ENCODE results near the gene CLIC6. TPM values are rescaled to one million over a fixed set of nuclear protein-coding genes. Genes with fewer than 3 reads are reported as not detected.
A peak's percentile ranks its signal among the peaks of the same experiment; 100 is the strongest.

CLIC6 gene
- total RNA-seq, 1 experiment from 2014 or later, result 0.24 TPM

GRCh38 chr21:34688715-34689114, 19.9 kb downstream of the CLIC6 start:
- peaks cover 19% of the 10 kb centered on the region for H3K4me1 Mint-ChIP-seq (ENCODE audit: low read depth, unreplicated experiment)
- TF ChIP-seq, protein P1, sequence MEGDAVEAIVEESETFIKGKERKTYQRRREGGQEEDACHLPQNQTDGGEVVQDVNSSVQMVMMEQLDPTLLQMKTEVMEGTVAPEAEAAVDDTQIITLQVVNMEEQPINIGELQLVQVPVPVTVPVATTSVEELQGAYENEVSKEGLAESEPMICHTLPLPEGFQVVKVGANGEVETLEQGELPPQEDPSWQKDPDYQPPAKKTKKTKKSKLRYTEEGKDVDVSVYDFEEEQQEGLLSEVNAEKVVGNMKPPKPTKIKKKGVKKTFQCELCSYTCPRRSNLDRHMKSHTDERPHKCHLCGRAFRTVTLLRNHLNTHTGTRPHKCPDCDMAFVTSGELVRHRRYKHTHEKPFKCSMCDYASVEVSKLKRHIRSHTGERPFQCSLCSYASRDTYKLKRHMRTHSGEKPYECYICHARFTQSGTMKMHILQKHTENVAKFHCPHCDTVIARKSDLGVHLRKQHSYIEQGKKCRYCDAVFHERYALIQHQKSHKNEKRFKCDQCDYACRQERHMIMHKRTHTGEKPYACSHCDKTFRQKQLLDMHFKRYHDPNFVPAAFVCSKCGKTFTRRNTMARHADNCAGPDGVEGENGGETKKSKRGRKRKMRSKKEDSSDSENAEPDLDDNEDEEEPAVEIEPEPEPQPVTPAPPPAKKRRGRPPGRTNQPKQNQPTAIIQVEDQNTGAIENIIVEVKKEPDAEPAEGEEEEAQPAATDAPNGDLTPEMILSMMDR (IDR thresholded peaks at IDR 0.05; ENCODE audit: unreplicated experiment), result no peak
- BruUV-seq (replicated peaks), result no TSS peak
- H3K9me3 Mint-ChIP-seq (ENCODE audit: low read depth, unreplicated experiment), result no peaks in the 10 kb centered on the region
- H3K4me3 Mint-ChIP-seq (ENCODE audit: low read depth, unreplicated experiment), result no peak overlapping the region
- H3K27me3 Mint-ChIP-seq (ENCODE audit: unreplicated experiment), result no peaks in the 10 kb centered on the region
- no peak for DNase-seq
- no peaks in the 10 kb centered on the region for H3K36me3 Mint-ChIP-seq (ENCODE audit: insufficient read depth, unreplicated experiment)
- CTCF ChIA-PET, result no interaction called here
- no peak overlapping the region for H3K27ac Mint-ChIP-seq (ENCODE audit: unreplicated experiment)
- intact Hi-C loops (cut with micrococcal nuclease; ENCODE audit: unreplicated experiment), result no loop called here

- peak; percentile 56 for DNase-seq
- no TSS peak for BruUV-seq (replicated peaks)
- Mint-ChIP-seq H3K27ac (ENCODE audit: unreplicated experiment) (peak overlapping the region; percentile 39), H3K4me1 (ENCODE audit: low read depth, unreplicated experiment) (peaks cover 19% of the 10 kb centered on the region), H3K9me3 (ENCODE audit: low read depth, unreplicated experiment) (peaks cover 2% of the 10 kb centered on the region), H3K4me3 (ENCODE audit: low read depth, unreplicated experiment) (no peak overlapping the region), H3K27me3 (ENCODE audit: unreplicated experiment) (no peaks in the 10 kb centered on the region), H3K36me3 (ENCODE audit: insufficient read depth, unreplicated experiment) (no peaks in the 10 kb centered on the region)
- TF ChIP-seq, protein P1 (IDR thresholded peaks at IDR 0.05; ENCODE audit: unreplicated experiment), result no peak
- intact Hi-C loops (cut with micrococcal nuclease; ENCODE audit: unreplicated experiment), result loop anchor here (5.0 to 10.0 kb wide), 5 partner anchors 57 to 1337 kb away; no protein-coding TSS in a partner anchor
- CTCF ChIA-PET, result interaction anchor here (1.2 to 1.8 kb wide), 2 partner anchors 19 to 55 kb away, joined by 6 to 17 read pairs; no protein-coding TSS in a partner anchor
These were observed 21.4 kb downstream of the CLIC6 start for GRCh38 chr21:34690041-34690792.

DNA sequence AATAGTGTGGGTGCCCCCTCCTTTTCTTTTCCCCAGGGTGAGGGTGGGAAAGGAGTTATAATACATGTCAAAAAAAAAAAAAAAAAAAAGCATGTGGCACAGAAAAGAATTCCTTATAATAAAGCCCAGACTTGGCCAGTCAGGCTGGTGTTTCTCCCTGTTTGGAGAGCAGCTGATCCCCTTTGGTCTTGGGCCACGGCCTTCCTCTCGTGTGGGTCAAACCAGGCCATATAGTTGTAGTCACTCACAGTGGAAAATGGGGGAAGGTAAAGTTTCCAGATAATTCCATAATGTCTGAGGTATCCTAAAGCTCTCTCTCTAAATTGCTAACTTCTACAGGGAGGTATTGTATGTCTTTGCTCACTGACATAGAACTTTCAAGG, 22.0 kb downstream of the CLIC6 start:
- Mint-ChIP-seq H3K4me3 (ENCODE audit: low read depth, unreplicated experiment) (no peak overlapping the region), H3K4me1 (ENCODE audit: low read depth, unreplicated experiment) (peaks cover 19% of the 10 kb centered on the region), H3K27ac (ENCODE audit: unreplicated experiment) (peak overlapping the region; percentile 39), H3K36me3 (ENCODE audit: insufficient read depth, unreplicated experiment) (no peaks in the 10 kb centered on the region), H3K27me3 (ENCODE audit: unreplicated experiment) (no peaks in the 10 kb centered on the region), H3K9me3 (ENCODE audit: low read depth, unreplicated experiment) (peaks cover 3% of the 10 kb centered on the region)
- intact Hi-C loops (cut with micrococcal nuclease; ENCODE audit: unreplicated experiment), result loop anchor here (5.0 to 10.0 kb wide), 5 partner anchors 57 to 1337 kb away; no protein-coding TSS in a partner anchor
- CTCF ChIA-PET, result interaction anchor here (0.6 to 1.8 kb wide), 4 partner anchors 19 to 243 kb away, joined by 3 to 17 read pairs (median 4); no protein-coding TSS in a partner anchor
- no TSS peak for BruUV-seq (replicated peaks)
- TF ChIP-seq, protein P1 (IDR thresholded peaks at IDR 0.05; ENCODE audit: unreplicated experiment), result no peak
- DNase-seq, result no peak

- H3K4me1 Mint-ChIP-seq (ENCODE audit: low read depth, unreplicated experiment), result peaks cover 19% of the 10 kb centered on the region
- peak overlapping the region; percentile 39 for H3K27ac Mint-ChIP-seq (ENCODE audit: unreplicated experiment)
- H3K36me3 Mint-ChIP-seq (ENCODE audit: insufficient read depth, unreplicated experiment), result no peaks in the 10 kb centered on the region
- DNase-seq, result peak; percentile 13
- intact Hi-C loops (cut with micrococcal nuclease; ENCODE audit: unreplicated experiment), result loop anchor here (5.0 to 10.0 kb wide), 5 partner anchors 56 to 1336 kb away; no protein-coding TSS in a partner anchor
- TF ChIP-seq, protein P1 (IDR thresholded peaks at IDR 0.05; ENCODE audit: unreplicated experiment), result no peak
- H3K27me3 Mint-ChIP-seq (ENCODE audit: unreplicated experiment), result no peaks in the 10 kb centered on the region
- no TSS peak for BruUV-seq (replicated peaks)
- peak overlapping the region; percentile 37 for H3K4me3 Mint-ChIP-seq (ENCODE audit: low read depth, unreplicated experiment)
- CTCF ChIA-PET, result interaction anchor here (0.5 to 1.8 kb wide), 5 partner anchors 20 to 243 kb away, joined by 3 to 17 read pairs (median 3); no protein-coding TSS in a partner anchor
- peaks cover 3% of the 10 kb centered on the region for H3K9me3 Mint-ChIP-seq (ENCODE audit: low read depth, unreplicated experiment)
These were observed 22.7 kb downstream of the CLIC6 start for GRCh38 chr21:34691390-34692032.

Data from Calu3 (cell line).